Measurements from ENCODE around the gene TMEM45B.
"Not testable (repeated sequence)": the region's sequence is repeated elsewhere in the genome, so short reads cannot be mapped to it uniquely, and the experiment has no call there.

TMEM45B gene

GRCh38 chr11:129815596-129816461, at the start of gene TMEM45B:
Gene TMEM45B (plus strand): TSS chr11:129815848. CDS start chr11:129852483, 36,635 bp downstream.
- DNase-seq, result peak; percentile 24

- no peak for DNase-seq
Observed at GRCh38 chr11:129766898-129767604, 48.6 kb upstream of the TMEM45B start.

- no peak for DNase-seq
Observed at GRCh38 chr11:129767827-129768226, 47.8 kb upstream of the TMEM45B start.

GRCh38 chr11:129768356-129768755, 47.3 kb upstream of the TMEM45B start:
- DNase-seq, result no peak

GRCh38 chr11:129769059-129769458, 46.6 kb upstream of the TMEM45B start:
- DNase-seq, result no peak

- no peak for DNase-seq
Observed at GRCh38 chr11:129770993-129771392, 44.7 kb upstream of the TMEM45B start.

- DNase-seq, result not testable (repeated sequence)
Observed at GRCh38 chr11:129771456-129771855, 44.2 kb upstream of the TMEM45B start.

GRCh38 chr11:129778877-129779276, 36.8 kb upstream of the TMEM45B start:
- no peak for DNase-seq

GRCh38 chr11:129779342-129779741, 36.3 kb upstream of the TMEM45B start:
- no peak for DNase-seq

- DNase-seq, result peak; percentile 43
Observed at GRCh38 chr11:129785383-129786111, 30.1 kb upstream of the TMEM45B start.

- not testable (repeated sequence) for DNase-seq
Observed at GRCh38 chr11:129786112-129786416, 29.6 kb upstream of the TMEM45B start.

GRCh38 chr11:129787532-129788155, 28.0 kb upstream of the TMEM45B start:
- no peak for DNase-seq

- DNase-seq, result no peak
Observed at GRCh38 chr11:129788278-129788677, 27.4 kb upstream of the TMEM45B start.

- DNase-seq, result no peak
Observed at GRCh38 chr11:129790106-129790505, 25.5 kb upstream of the TMEM45B start.

- no peak for DNase-seq
Observed at GRCh38 chr11:129791515-129791914, 24.1 kb upstream of the TMEM45B start.

- no peak for DNase-seq
Observed at GRCh38 chr11:129792663-129793062, 23.0 kb upstream of the TMEM45B start.

GRCh38 chr11:129795089-129795488, 20.6 kb upstream of the TMEM45B start:
- no peak for DNase-seq

- DNase-seq, result no peak
Observed at GRCh38 chr11:129798212-129798611, 17.4 kb upstream of the TMEM45B start.

- DNase-seq, result not testable (repeated sequence)
Observed at GRCh38 chr11:129800162-129800561, 15.5 kb upstream of the TMEM45B start.

- DNase-seq, result no peak
Observed at GRCh38 chr11:129800655-129801054, 15.0 kb upstream of the TMEM45B start.

GRCh38 chr11:129803533-129803932, 12.1 kb upstream of the TMEM45B start:
- DNase-seq, result peak; percentile 13

GRCh38 chr11:129804012-129804411, 11.6 kb upstream of the TMEM45B start:
- DNase-seq, result no peak

GRCh38 chr11:129808241-129808640, 7.4 kb upstream of the TMEM45B start:
- DNase-seq, result not testable (repeated sequence)
